GM23248 (cell line): ENCODE results near the gene LMF2.

ENCODE experiments used
- EZH2 ChIP-seq: fragments of 200-600 bp; sonication (generic); IDR thresholded peaks from 2 replicates; pipeline ENCODE4 v1.6.1; 2018; ENCODE audit warnings: antibody characterized with exemption, mild to moderate bottlenecking; ENCODE audit not compliant: insufficient read depth, poor library complexity, severe bottlenecking
- EZH2phosphoT487 ChIP-seq: fragments of 200-600 bp; sonication (generic); IDR thresholded peaks from 2 replicates; pipeline ENCODE4 v1.6.1; 2018; ENCODE audit warnings: antibody characterized with exemption, moderate library complexity, mild to moderate bottlenecking, low read depth; ENCODE audit not compliant: insufficient read depth

- TF ChIP-seq EZH2 (no peak), EZH2phosphoT487 (no peak)
Measured at GRCh38 chr22:50481045-50481439, 26.5 kb downstream of the LMF2 start.
